Effector memory CD4-positive, alpha-beta T cell (primary cell): ENCODE results near the gene TNFRSF4.

Experiments used
- DNase-seq, 3 donors: peaks; one replicate each; pipeline ENCODE4 v3.0.0-alpha.2; 2020
- H3K27ac ChIP-seq: 2 replicates; pipeline ENCODE4 v1.7.0; 2013; ENCODE audit warnings: mild to moderate bottlenecking, low read length, moderate library complexity; ENCODE audit not compliant: insufficient read depth, poor library complexity, severe bottlenecking
- H3K27me3 ChIP-seq: replicated peaks from 2 replicates; pipeline ENCODE4 v1.7.0; 2013; ENCODE audit warnings: mild to moderate bottlenecking, low read length; ENCODE audit not compliant: insufficient read depth, control insufficient read depth, poor library complexity, severe bottlenecking
- H3K36me3 ChIP-seq: 2 replicates; pipeline ENCODE4 v1.7.0; 2013; ENCODE audit warnings: mild to moderate bottlenecking, low read length, moderate library complexity; ENCODE audit not compliant: control insufficient read depth, insufficient read depth
- H3K4me1 ChIP-seq: 2 replicates; pipeline ENCODE4 v1.7.0; 2013; ENCODE audit warnings: low read length, mild to moderate bottlenecking; ENCODE audit not compliant: control insufficient read depth, insufficient read depth, poor library complexity, severe bottlenecking
- H3K4me3 ChIP-seq: 2 replicates; pipeline ENCODE4 v1.7.0; 2013; ENCODE audit warnings: low read length, low read depth, mild to moderate bottlenecking; ENCODE audit not compliant: insufficient read depth, poor library complexity, severe bottlenecking
- H3K9me3 ChIP-seq: 2 replicates; pipeline ENCODE4 v1.7.0; 2013; ENCODE audit warnings: mild to moderate bottlenecking, low read length, moderate library complexity; ENCODE audit not compliant: control insufficient read depth

Gene TNFRSF4

GRCh38 chr1:1225238-1225845 lies 11.4 kb upstream of the TNFRSF4 start:
- no peak overlapping the region for H3K4me3 ChIP-seq
- peaks cover 12% of the 10 kb centered on the region for H3K4me1 ChIP-seq
- H3K36me3 ChIP-seq = peaks cover 75% of the 10 kb centered on the region
- DNase-seq = no peak
- no peak overlapping the region for H3K27ac ChIP-seq
- H3K9me3 ChIP-seq = no peaks in the 10 kb centered on the region
- H3K27me3 ChIP-seq = no peaks in the 10 kb centered on the region

- Histone ChIP-seq H3K4me1 (peaks cover 13% of the 10 kb centered on the region), H3K36me3 (peaks cover 73% of the 10 kb centered on the region), H3K4me3 (no peak overlapping the region), H3K9me3 (no peaks in the 10 kb centered on the region), H3K27me3 (no peaks in the 10 kb centered on the region), H3K27ac (no peak overlapping the region)
- DNase-seq = no peak
Observed at GRCh38 chr1:1223891-1224290, 9.9 kb upstream of the TNFRSF4 start.

- Histone ChIP-seq H3K4me1 (peaks cover 18% of the 10 kb centered on the region), H3K36me3 (peaks cover 68% of the 10 kb centered on the region), H3K27ac (no peak overlapping the region), H3K27me3 (no peaks in the 10 kb centered on the region), H3K4me3 (no peak overlapping the region), H3K9me3 (no peaks in the 10 kb centered on the region)
- no peak for DNase-seq
Observed at GRCh38 chr1:1223321-1223720, 9.4 kb upstream of the TNFRSF4 start.

GRCh38 chr1:1222575-1223225 lies 8.7 kb upstream of the TNFRSF4 start:
- Histone ChIP-seq H3K36me3 (peaks cover 62% of the 10 kb centered on the region), H3K4me1 (peaks cover 25% of the 10 kb centered on the region), H3K27me3 (no peaks in the 10 kb centered on the region), H3K9me3 (no peaks in the 10 kb centered on the region), H3K4me3 (no peak overlapping the region), H3K27ac (no peak overlapping the region)
- no peak for DNase-seq

- Histone ChIP-seq H3K27me3 (no peaks in the 10 kb centered on the region), H3K27ac (no peak overlapping the region), H3K9me3 (no peaks in the 10 kb centered on the region), H3K4me1 (peaks cover 28% of the 10 kb centered on the region), H3K36me3 (peaks cover 57% of the 10 kb centered on the region), H3K4me3 (no peak overlapping the region)
- no peak for DNase-seq
Observed at GRCh38 chr1:1221887-1222574, 8.1 kb upstream of the TNFRSF4 start.

GRCh38 chr1:1220197-1220596 lies 6.2 kb upstream of the TNFRSF4 start:
- peaks cover 41% of the 10 kb centered on the region for H3K36me3 ChIP-seq
- DNase-seq = no peak
- peaks cover 45% of the 10 kb centered on the region for H3K4me1 ChIP-seq
- no peaks in the 10 kb centered on the region for H3K9me3 ChIP-seq
- H3K4me3 ChIP-seq = no peak overlapping the region
- H3K27ac ChIP-seq = peak overlapping the region; percentile 89
- no peaks in the 10 kb centered on the region for H3K27me3 ChIP-seq

- peak overlapping the region; percentile 18 for H3K4me3 ChIP-seq
- H3K27me3 ChIP-seq = no peaks in the 10 kb centered on the region
- DNase-seq = peak; percentile 49 to 66 (median 55)
- H3K36me3 ChIP-seq = peaks cover 34% of the 10 kb centered on the region
- H3K27ac ChIP-seq = peak overlapping the region; percentile 89
- H3K9me3 ChIP-seq = no peaks in the 10 kb centered on the region
- H3K4me1 ChIP-seq = peaks cover 53% of the 10 kb centered on the region
Observed at GRCh38 chr1:1219341-1219740, 5.4 kb upstream of the TNFRSF4 start.

GRCh38 chr1:1218524-1219200 lies 4.7 kb upstream of the TNFRSF4 start:
- no peaks in the 10 kb centered on the region for H3K27me3 ChIP-seq
- no peak for DNase-seq
- H3K4me3 ChIP-seq = no peak overlapping the region
- peaks cover 34% of the 10 kb centered on the region for H3K36me3 ChIP-seq
- peaks cover 60% of the 10 kb centered on the region for H3K4me1 ChIP-seq
- peak overlapping the region; percentile 89 for H3K27ac ChIP-seq
- H3K9me3 ChIP-seq = no peaks in the 10 kb centered on the region

- Histone ChIP-seq H3K36me3 (peaks cover 29% of the 10 kb centered on the region), H3K4me3 (no peak overlapping the region), H3K27ac (peak overlapping the region; percentile 89), H3K27me3 (no peaks in the 10 kb centered on the region), H3K4me1 (peaks cover 68% of the 10 kb centered on the region), H3K9me3 (no peaks in the 10 kb centered on the region)
- peak in 1 of 3 donors; percentile 45 for DNase-seq
Observed at GRCh38 chr1:1217621-1218523, 3.9 kb upstream of the TNFRSF4 start.
